Right lobe of liver (tissue), 4 donors: ENCODE measurements around the gene PPIE.

ENCODE experiments used
- CTCF ChIP-seq, 4 donors: fragments of 200-600 bp in 3 of 4; fragments of 450-650 bp in 1 of 4; IDR thresholded peaks; one replicate each; pipeline versions ENCODE4 v1.5.1 to v1.8.0; 2016 to 2022; ENCODE audit warnings: antibody characterized with exemption in 4 of 4, mild to moderate bottlenecking in 2 of 4
- POLR2A ChIP-seq: fragments of 450-650 bp; IDR thresholded peaks from one replicate; pipeline ENCODE4 v1.6.1; 2017; ENCODE audit warnings: antibody characterized with exemption, mild to moderate bottlenecking
- donor health status: DM: no; HTN: no; CAD: no.
- donor health status: DM: no; HTN: no; CAD: no.
- donor health status: DM: no; HTN: yes; CAD: no.

- TF ChIP-seq CTCF (IDR thresholded peaks at IDR 0.05), result no peak
- TF ChIP-seq POLR2A, result no peak
Observed at GRCh38 chr1:39717809-39718208, 20.9 kb upstream of the PPIE start.
